GM12891 (cell line): Measurements from ENCODE around the gene CRB1.

ENCODE experiments used
- POLR2A ChIP-seq: IDR thresholded peaks from 2 replicates; pipeline ENCODE4 v1.6.1; 2011; ENCODE audit warnings: low read depth, low read length, control low read depth
- POLR2AphosphoS5 ChIP-seq: IDR thresholded peaks from 2 replicates; pipeline ENCODE4 v1.6.1; 2011; ENCODE audit warnings: low read depth, low read length, control low read depth
- TAF1 ChIP-seq: IDR thresholded peaks from 2 replicates; pipeline ENCODE4 v1.6.1; 2011; ENCODE audit warnings: low read depth, low read length, control low read depth

DNA sequence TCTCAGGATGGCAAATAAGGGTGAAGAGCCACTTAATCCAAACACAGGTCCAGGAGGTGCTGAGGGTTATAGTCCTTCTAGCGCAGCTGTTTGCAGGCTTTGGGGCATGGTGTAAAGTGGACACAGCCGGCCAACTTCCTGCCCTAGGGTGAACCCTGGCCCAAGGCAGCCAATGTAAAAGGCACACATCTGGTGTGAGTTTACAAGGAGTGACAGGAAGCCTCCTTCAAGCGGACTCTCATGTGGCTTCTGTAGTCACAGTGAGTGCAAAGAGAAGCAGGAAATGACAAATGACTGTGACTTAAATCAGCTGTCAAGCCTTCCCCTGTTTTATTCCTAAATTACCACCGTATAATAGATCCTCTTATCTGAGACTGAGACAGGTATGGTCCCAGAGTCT is 213.0 kb downstream of the CRB1 start:
- no peak for TF ChIP-seq POLR2AphosphoS5
- no peak for TF ChIP-seq POLR2A
- no peak for TF ChIP-seq TAF1
